Adrenal gland (tissue), 5 donors: ENCODE measurements around the gene KCP.
"Not testable (repeated sequence)": the region's sequence is repeated elsewhere in the genome, so short reads cannot be mapped to it uniquely, and the experiment has no call there.

Experiments
- POLR2A ChIP-seq, 2 donors: fragments of 450-650 bp; IDR thresholded peaks; one replicate each; pipeline ENCODE4 v1.6.1; 2017; ENCODE audit warnings: antibody characterized with exemption in 2 of 2, mild to moderate bottlenecking in 2 of 2, moderate library complexity in 1 of 2
- TF ChIP-seq, protein P1 (sequence below), 6 experiments: fragments of 450-650 bp in 4 of 6; fragments of 200-600 bp in 2 of 6; sonication (generic) in 1 of 6; IDR thresholded peaks; 1 replicate in 5 of 6; 2 replicates in 1 of 6; pipeline versions ENCODE4 v1.5.1 to v1.8.0; 2016 to 2021; ENCODE audit warnings: antibody characterized with exemption in 6 of 6, mild to moderate bottlenecking in 2 of 6, moderate library complexity in 1 of 6
- donor health status: DM: no; HTN: no; CAD: no.

DNA sequence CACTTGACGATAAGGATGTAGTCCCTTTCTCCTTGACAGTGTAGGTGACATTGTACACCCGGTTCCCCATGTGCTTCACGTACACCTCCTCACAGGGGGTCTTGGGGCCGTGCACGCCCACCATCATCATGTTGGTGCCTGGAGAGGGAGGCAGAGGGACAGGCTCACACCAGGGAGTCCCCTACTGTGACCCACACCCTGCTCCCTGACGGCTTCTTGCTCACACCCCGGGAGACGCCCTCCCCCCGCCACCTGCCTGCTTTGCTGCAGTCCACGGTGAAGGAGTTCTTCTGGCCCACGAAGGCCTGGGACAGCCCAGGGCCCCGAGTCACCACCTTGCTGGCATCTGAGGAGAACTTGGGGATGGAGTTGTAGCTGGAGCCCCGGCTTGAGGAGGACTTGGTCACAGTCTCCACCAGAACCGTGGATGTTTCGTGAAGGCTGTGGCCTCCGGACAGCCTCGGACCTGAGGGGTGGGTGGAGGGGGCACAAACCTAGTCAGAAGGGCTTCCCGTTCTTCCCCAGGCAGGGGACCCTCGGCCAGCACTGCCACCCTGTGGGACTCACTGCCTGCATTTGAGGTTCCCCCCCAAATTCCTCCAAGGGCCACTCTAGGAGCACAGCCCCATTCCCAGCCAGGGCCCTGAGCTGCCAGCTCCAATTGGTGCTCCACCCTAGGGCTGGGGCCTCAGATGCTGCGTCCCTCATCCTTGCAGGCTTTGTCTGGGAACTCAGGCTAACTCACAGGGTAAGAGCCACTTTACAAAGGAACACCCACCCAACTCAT is 2.4 kb upstream of the KCP start:
- TF ChIP-seq POLR2A (IDR thresholded peaks at IDR 0.05), result not testable (repeated sequence)
- TF ChIP-seq, protein P1, sequence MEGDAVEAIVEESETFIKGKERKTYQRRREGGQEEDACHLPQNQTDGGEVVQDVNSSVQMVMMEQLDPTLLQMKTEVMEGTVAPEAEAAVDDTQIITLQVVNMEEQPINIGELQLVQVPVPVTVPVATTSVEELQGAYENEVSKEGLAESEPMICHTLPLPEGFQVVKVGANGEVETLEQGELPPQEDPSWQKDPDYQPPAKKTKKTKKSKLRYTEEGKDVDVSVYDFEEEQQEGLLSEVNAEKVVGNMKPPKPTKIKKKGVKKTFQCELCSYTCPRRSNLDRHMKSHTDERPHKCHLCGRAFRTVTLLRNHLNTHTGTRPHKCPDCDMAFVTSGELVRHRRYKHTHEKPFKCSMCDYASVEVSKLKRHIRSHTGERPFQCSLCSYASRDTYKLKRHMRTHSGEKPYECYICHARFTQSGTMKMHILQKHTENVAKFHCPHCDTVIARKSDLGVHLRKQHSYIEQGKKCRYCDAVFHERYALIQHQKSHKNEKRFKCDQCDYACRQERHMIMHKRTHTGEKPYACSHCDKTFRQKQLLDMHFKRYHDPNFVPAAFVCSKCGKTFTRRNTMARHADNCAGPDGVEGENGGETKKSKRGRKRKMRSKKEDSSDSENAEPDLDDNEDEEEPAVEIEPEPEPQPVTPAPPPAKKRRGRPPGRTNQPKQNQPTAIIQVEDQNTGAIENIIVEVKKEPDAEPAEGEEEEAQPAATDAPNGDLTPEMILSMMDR (IDR thresholded peaks at IDR 0.05), result not testable (repeated sequence)
